MM.1S (cell line): ENCODE results near the gene PIK3IP1.

Experiments
- DNase-seq: peaks from one replicate; pipeline ENCODE4 v3.0.0-alpha.2; 2015
- H2AFZ ChIP-seq: fragments of 300-600 bp; sonication (generic); 2 replicates; pipeline ENCODE4 v1.6.0; 2016; ENCODE audit warnings: antibody characterized with exemption, low read length
- H3F3A ChIP-seq: fragments of 300-600 bp; sonication (generic); 2 replicates; pipeline ENCODE4 v1.6.1; 2016; ENCODE audit warnings: mild to moderate bottlenecking, antibody characterized with exemption, low read length, moderate library complexity, mixed read lengths; ENCODE audit not compliant: insufficient read depth
- H3K27ac ChIP-seq: fragments of 300-600 bp; sonication (generic); 2 replicates; pipeline ENCODE4 v1.5.1; 2016; ENCODE audit warnings: mild to moderate bottlenecking, low read length
- H3K27me3 ChIP-seq: fragments of 300-600 bp; sonication (generic); replicated peaks from 2 replicates; pipeline ENCODE4 v1.6.0; 2016; ENCODE audit warnings: low read length; ENCODE audit not compliant: insufficient read depth
- H3K36me3 ChIP-seq: fragments of 300-600 bp; sonication (generic); replicated peaks from 2 replicates; pipeline ENCODE4 v1.6.1; 2016; ENCODE audit warnings: mild to moderate bottlenecking, low read length, mixed read lengths; ENCODE audit not compliant: insufficient read depth
- H3K4me1 ChIP-seq: fragments of 300-600 bp; sonication (generic); 2 replicates; pipeline ENCODE4 v1.6.1; 2016; ENCODE audit warnings: low read length, mixed read lengths
- H3K4me2 ChIP-seq: fragments of 300-600 bp; sonication (generic); 2 replicates; pipeline ENCODE4 v1.6.0; 2016; ENCODE audit warnings: low read depth, low read length
- H3K4me3 ChIP-seq: fragments of 300-600 bp; sonication (generic); 2 replicates; pipeline ENCODE4 v1.5.1; 2016; ENCODE audit warnings: low read length, mixed read lengths
- H3K79me2 ChIP-seq: fragments of 300-600 bp; sonication (generic); 2 replicates; pipeline ENCODE4 v1.6.1; 2016; ENCODE audit warnings: mixed run types, low read length, mixed read lengths
- H3K9ac ChIP-seq: fragments of 300-600 bp; sonication (generic); 2 replicates; pipeline ENCODE4 v1.6.1; 2016; ENCODE audit warnings: low read length, mixed read lengths
- H3K9me2 ChIP-seq: fragments of 300-600 bp; sonication (generic); replicated peaks from 2 replicates; pipeline ENCODE4 v1.6.1; 2016; ENCODE audit warnings: mild to moderate bottlenecking, low read length, mixed read lengths; ENCODE audit not compliant: insufficient read depth
- H3K9me3 ChIP-seq: fragments of 300-600 bp; sonication (generic); replicated peaks from 2 replicates; pipeline ENCODE4 v1.6.1; 2016; ENCODE audit warnings: mild to moderate bottlenecking, low read length, mixed read lengths; ENCODE audit not compliant: insufficient read depth
- H4K20me1 ChIP-seq: fragments of 300-600 bp; sonication (generic); 2 replicates; pipeline ENCODE4 v1.6.1; 2016; ENCODE audit warnings: mild to moderate bottlenecking, low read length, moderate library complexity, mixed read lengths; ENCODE audit not compliant: insufficient read depth
- EZH2 ChIP-seq: fragments of 300-600 bp; sonication (generic); optimal IDR thresholded peaks from 2 replicates; pipeline ENCODE3; 2017; ENCODE audit warnings: low read depth, mild to moderate bottlenecking, antibody characterized with exemption, low read length, mixed read lengths
- EZH2phosphoT487 ChIP-seq: fragments of 300-600 bp; sonication (generic); IDR thresholded peaks from 2 replicates; pipeline ENCODE4 v1.6.1; 2018; ENCODE audit warnings: antibody characterized with exemption, low read length
- TF ChIP-seq, protein P1 (sequence below): fragments of 300-600 bp; sonication (generic); IDR thresholded peaks from 2 replicates; pipeline ENCODE4 v1.5.1; 2016; ENCODE audit warnings: antibody characterized with exemption, low read length, mixed read lengths

Gene PIK3IP1

DNA sequence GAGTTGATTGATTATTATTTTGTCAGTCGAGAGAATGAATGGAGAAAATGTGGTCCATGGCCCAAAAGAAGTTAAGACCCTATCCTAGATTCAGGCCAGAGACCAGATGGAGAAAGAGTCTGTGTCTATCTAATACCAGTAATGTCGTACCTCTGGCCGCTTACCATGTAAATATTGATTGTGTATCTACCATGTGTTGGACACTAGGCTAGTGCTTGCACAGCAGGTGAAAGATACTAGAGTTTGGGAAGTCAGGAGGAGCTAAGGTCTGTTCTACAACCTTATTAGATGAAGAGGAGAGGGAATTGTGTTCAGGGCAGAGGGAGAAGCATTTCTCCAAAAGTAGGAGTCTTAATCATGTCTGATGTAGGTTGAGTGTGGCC lies 31.8 kb downstream of the PIK3IP1 start:
- Histone ChIP-seq H3K4me1 (no peaks in the 10 kb centered on the region), H4K20me1 (no peaks in the 10 kb centered on the region), H3F3A (no peaks in the 10 kb centered on the region), H3K4me2 (no peak overlapping the region), H3K27ac (no peak overlapping the region), H3K27me3 (no peaks in the 10 kb centered on the region), H3K79me2 (no peaks in the 10 kb centered on the region), H3K9me3 (no peaks in the 10 kb centered on the region), H3K36me3 (no peaks in the 10 kb centered on the region; the same call in 1 of the 2 replicates), H3K9me2 (no peaks in the 10 kb centered on the region), H2AFZ (no peak overlapping the region), H3K9ac (no peak overlapping the region), H3K4me3 (no peak overlapping the region)
- no peak for DNase-seq
- TF ChIP-seq EZH2phosphoT487 (no peak), EZH2 (no peak)
- TF ChIP-seq, protein P1, sequence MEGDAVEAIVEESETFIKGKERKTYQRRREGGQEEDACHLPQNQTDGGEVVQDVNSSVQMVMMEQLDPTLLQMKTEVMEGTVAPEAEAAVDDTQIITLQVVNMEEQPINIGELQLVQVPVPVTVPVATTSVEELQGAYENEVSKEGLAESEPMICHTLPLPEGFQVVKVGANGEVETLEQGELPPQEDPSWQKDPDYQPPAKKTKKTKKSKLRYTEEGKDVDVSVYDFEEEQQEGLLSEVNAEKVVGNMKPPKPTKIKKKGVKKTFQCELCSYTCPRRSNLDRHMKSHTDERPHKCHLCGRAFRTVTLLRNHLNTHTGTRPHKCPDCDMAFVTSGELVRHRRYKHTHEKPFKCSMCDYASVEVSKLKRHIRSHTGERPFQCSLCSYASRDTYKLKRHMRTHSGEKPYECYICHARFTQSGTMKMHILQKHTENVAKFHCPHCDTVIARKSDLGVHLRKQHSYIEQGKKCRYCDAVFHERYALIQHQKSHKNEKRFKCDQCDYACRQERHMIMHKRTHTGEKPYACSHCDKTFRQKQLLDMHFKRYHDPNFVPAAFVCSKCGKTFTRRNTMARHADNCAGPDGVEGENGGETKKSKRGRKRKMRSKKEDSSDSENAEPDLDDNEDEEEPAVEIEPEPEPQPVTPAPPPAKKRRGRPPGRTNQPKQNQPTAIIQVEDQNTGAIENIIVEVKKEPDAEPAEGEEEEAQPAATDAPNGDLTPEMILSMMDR, result no peak

DNA sequence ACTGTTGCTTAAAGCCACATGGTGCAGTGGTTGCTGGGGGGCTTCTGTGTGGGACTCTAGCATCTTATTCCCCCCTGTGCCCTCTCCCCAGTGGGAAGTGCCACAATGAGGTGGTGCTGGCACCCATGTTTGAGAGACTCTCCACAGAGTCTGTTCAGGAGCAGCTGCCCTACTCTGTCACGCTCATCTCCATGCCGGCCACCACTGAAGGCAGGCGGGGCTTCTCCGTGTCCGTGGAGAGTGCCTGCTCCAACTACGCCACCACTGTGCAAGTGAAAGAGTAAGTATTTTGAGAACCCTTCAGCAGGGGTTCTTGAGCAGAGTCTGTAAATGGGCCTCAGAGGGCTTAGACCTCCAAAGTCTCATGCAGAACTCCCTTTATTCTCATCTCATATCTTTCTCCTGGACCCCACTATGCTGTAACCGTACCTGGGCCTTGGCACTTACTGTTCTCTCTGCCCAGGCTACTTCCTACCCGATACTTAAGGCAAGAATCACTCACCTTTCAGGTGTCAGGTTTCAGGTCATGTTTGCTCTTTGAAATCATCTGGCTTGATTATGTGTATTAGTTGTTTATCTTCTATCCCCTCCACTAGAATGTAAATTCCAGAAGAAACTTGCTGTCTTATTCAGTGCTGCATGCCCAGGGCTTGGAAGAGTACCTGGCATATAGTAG lies 32.4 kb downstream of the PIK3IP1 start:
- Histone ChIP-seq H3K9me2 (no peaks in the 10 kb centered on the region), H3K79me2 (no peaks in the 10 kb centered on the region), H2AFZ (no peak overlapping the region), H3K4me2 (no peak overlapping the region), H3K9me3 (no peaks in the 10 kb centered on the region), H3K4me3 (no peak overlapping the region), H3K27ac (no peak overlapping the region), H4K20me1 (no peaks in the 10 kb centered on the region), H3K27me3 (no peaks in the 10 kb centered on the region), H3K9ac (no peak overlapping the region), H3K36me3 (no peaks in the 10 kb centered on the region; the same call in 1 of the 2 replicates), H3K4me1 (no peaks in the 10 kb centered on the region), H3F3A (no peaks in the 10 kb centered on the region)
- no peak for DNase-seq
- TF ChIP-seq EZH2, result no peak
- TF ChIP-seq EZH2phosphoT487, result no peak
- TF ChIP-seq, protein P1, result no peak

DNA sequence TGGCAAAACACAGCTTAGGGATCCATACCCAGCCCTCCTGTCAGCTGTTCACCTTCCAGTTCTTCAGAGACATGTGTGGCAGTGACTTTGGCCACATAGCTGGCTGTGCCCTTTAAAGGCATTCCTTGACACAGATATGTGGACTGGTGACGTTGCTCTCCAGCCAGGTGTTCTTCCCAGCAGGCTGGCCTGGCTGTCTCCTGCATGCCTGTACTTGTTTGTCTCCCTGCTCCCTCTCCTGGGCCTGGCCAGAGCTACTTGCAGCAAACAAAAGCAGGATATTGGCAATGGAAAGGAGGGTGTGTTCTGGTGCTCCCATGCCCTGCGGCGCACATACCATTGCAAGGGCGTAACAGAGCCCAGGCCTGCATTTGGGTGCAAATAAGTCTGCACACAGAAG lies 38.3 kb downstream of the PIK3IP1 start:
- DNase-seq, result no peak
- H3K4me2 ChIP-seq, result no peak overlapping the region
- H3K79me2 ChIP-seq, result peaks cover 27% of the 10 kb centered on the region; the same call in 1 of the 2 replicates
- H3K4me3 ChIP-seq, result no peak overlapping the region
- no peak overlapping the region for H3K27ac ChIP-seq
- no peaks in the 10 kb centered on the region for H3K4me1 ChIP-seq
- no peak overlapping the region for H3K9ac ChIP-seq
- H3F3A ChIP-seq, result no peaks in the 10 kb centered on the region
- H3K27me3 ChIP-seq, result no peaks in the 10 kb centered on the region
- TF ChIP-seq EZH2 (no peak), EZH2phosphoT487 (no peak)
- TF ChIP-seq, protein P1, result no peak
- H2AFZ ChIP-seq, result no peak overlapping the region
- H4K20me1 ChIP-seq, result no peaks in the 10 kb centered on the region
- H3K9me3 ChIP-seq, result no peaks in the 10 kb centered on the region
- H3K36me3 ChIP-seq, result no peaks in the 10 kb centered on the region
- H3K9me2 ChIP-seq, result no peaks in the 10 kb centered on the region
